Measurements from ENCODE around the gene DLG5. TPM values are rescaled to one million over a fixed set of nuclear protein-coding genes. Genes with fewer than 3 reads are reported as not detected.

Gene DLG5
- polyA plus RNA-seq, 4 donors = 7.8 to 35.9 (median 11.4) TPM

DNA sequence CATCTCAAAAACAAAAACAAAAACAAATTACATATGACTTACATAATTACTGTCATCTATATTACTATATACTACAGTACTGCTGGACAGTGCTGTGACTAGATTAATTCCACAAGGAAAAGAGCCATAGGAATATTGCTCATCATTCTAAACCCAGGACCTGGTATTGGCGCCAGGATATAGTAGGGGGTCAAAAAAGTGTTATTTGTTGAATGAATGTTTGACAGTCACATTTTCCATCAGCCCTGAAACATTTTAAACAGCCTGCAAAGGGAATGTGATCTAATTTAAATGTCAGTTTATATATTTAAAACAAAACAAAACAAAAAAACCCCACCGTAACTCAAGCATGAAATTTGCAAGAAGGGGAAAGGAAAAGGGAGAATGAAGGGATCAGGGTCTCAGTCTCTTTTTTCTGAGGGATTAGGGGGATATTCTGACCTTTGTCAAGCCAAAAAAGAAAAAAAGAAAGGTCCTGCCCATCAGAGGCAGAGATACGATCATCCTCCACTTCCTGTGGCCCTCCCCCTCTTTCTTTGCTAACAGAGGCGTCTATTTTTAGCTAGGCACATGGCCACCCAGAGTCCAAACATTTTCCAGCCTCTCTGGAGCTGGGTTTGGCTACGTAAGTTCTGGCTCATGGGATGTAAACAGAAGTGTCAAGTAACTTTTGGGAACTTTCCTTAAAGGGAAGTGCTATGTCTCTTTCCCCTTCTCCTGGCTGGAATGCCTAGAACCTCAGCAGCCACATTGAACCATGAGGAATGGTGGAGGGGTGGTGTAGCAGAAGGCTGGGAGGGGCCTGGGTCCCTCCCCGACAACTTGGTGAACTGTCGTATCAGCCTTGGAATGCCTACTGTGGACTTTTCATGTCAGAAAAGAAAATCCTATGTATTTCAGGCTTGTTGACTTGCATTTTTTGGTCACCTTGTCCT, 44.6 kb upstream of the DLG5 start:
- H3K4me1 ChIP-seq (ENCODE audit: control insufficient read depth in 3 of 3, insufficient read depth in 2 of 3, low read depth in 1 of 3, low read length in 2 of 3) = peaks cover 0 to 18% (median 0%) of the 10 kb centered on the region in 3 donors
- H3K4me3 ChIP-seq (ENCODE audit: low read depth in 1 of 3, low read length in 3 of 3) = no peak overlapping the region
- H3K27me3 ChIP-seq (ENCODE audit: control insufficient read depth in 3 of 3, insufficient read depth in 3 of 3, low read length in 3 of 3) = no peaks in the 10 kb centered on the region
- no peaks in the 10 kb centered on the region for H3K9me3 ChIP-seq (ENCODE audit: control insufficient read depth in 2 of 2, insufficient read depth in 1 of 2, low read depth in 1 of 2, low read length in 1 of 2)
- peak overlapping the region in 2 of 3 donors; percentile 61 to 84 for H3K27ac ChIP-seq (ENCODE audit: low read depth in 1 of 3, low read length in 2 of 3)
- peaks cover 0 to 17% (median 3%) of the 10 kb centered on the region in 3 donors for H3K36me3 ChIP-seq (ENCODE audit: control insufficient read depth in 3 of 3, insufficient read depth in 2 of 3, low read depth in 1 of 3, low read length in 3 of 3)
- 49 to 80% (median 60%) methylated on average over 7 of the region's 7 CpGs for WGBS, 3 donors
- DNase-seq (peak; percentile 9 to 53), FAIRE-seq (no peak)

DNA sequence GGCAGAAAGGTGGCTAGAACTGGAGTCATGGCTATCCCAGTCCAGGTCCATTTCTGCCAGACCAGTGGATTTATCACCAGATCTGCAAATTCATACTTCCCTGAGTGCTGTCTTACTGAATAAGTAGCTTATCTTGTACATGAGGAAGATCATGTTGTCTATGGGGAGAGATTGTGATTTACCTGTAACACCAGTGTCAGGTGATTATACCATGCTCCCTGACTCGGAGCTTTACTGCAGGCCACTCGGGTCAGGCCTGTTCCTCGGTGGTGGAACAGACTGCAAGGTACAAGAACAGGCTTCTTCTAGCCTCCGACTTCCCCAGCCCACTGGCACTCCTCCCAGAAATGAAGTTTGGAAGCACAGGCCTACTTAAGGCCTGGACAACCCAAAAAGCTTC, 42.6 kb upstream of the DLG5 start:
- 57 to 78% (median 64%) methylated on average over 4 of the region's 4 CpGs for WGBS, 3 donors
- H3K9me3 ChIP-seq (ENCODE audit: control insufficient read depth in 2 of 2, insufficient read depth in 1 of 2, low read depth in 1 of 2, low read length in 1 of 2) = peaks cover 0 to 3% of the 10 kb centered on the region in 2 donors
- H3K36me3 ChIP-seq (ENCODE audit: control insufficient read depth in 3 of 3, insufficient read depth in 2 of 3, low read depth in 1 of 3, low read length in 3 of 3) = peaks cover 0 to 11% (median 3%) of the 10 kb centered on the region in 3 donors
- no peaks in the 10 kb centered on the region for H3K27me3 ChIP-seq (ENCODE audit: control insufficient read depth in 3 of 3, insufficient read depth in 3 of 3, low read length in 3 of 3)
- FAIRE-seq = no peak
- no peak overlapping the region for H3K4me3 ChIP-seq (ENCODE audit: low read depth in 1 of 3, low read length in 3 of 3)
- peaks cover 0 to 6% (median 0%) of the 10 kb centered on the region in 3 donors for H3K4me1 ChIP-seq (ENCODE audit: control insufficient read depth in 3 of 3, insufficient read depth in 2 of 3, low read depth in 1 of 3, low read length in 2 of 3)
- peak in 1 of 2 donors; percentile 53 for DNase-seq
- peak overlapping the region in 2 of 3 donors; percentile 18 to 43 for H3K27ac ChIP-seq (ENCODE audit: low read depth in 1 of 3, low read length in 2 of 3)

DNA sequence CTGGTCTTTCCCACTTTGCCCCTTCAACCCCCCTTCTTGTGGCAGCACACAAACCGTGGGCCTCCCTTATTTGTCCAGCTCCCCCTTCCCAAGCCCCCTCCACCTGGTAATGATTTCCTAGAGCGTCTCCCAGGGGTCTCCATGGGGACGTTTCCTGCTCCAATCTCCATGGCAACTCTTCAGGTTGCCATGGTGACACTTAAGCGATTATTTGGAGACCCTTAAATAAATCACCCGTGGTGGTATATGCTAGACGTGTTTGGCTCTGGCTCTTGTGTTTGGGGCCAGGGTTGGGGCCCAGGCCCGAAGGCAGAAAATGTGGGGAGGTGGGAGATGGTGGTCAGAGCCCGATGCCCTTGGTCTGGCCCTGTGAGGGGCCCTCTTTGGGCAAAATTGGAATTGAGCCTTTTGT, 41.1 kb upstream of the DLG5 start:
- no peak for FAIRE-seq

DNA sequence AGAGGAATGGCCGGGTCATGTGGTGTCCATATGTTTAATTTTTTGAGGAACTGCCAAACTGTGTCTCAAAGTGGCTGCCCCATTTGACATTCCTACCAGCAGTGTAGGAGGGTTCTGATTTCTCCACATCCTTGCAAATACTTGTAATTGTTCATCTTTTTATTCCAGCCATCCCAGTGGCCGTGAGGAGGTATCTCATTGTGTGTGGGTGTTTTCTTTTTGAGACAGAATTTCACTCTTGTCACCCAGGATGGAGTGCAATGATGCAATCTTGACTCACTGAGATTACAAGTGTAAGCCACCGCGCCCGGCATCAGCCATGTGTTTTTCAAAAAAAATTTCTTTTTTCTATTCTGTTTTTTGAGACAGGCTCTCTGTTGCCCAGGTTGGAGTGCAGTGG, 38.7 kb upstream of the DLG5 start:
- Histone ChIP-seq H3K4me1 (ENCODE audit: control insufficient read depth in 3 of 3, insufficient read depth in 2 of 3, low read depth in 1 of 3, low read length in 2 of 3) (peaks cover 0 to 6% (median 0%) of the 10 kb centered on the region in 3 donors), H3K27ac (ENCODE audit: low read depth in 1 of 3, low read length in 2 of 3) (no peak overlapping the region), H3K27me3 (ENCODE audit: control insufficient read depth in 3 of 3, insufficient read depth in 3 of 3, low read length in 3 of 3) (no peaks in the 10 kb centered on the region), H3K36me3 (ENCODE audit: control insufficient read depth in 3 of 3, insufficient read depth in 2 of 3, low read depth in 1 of 3, low read length in 3 of 3) (no peaks in the 10 kb centered on the region), H3K4me3 (ENCODE audit: low read depth in 1 of 3, low read length in 3 of 3) (no peak overlapping the region), H3K9me3 (ENCODE audit: control insufficient read depth in 2 of 2, insufficient read depth in 1 of 2, low read depth in 1 of 2, low read length in 1 of 2) (peaks cover 0 to 9% of the 10 kb centered on the region in 2 donors)
- 83 to 91% (median 87%) methylated on average over 5 of the region's 5 CpGs for WGBS, 3 donors
- no peak for FAIRE-seq
- DNase-seq = no peak

More for the DNA sequence above, 41.1 kb upstream of the DLG5 start:
- WGBS, 3 donors = 42 to 55% (median 49%) methylated on average over 8 of the region's 8 CpGs
- DNase-seq = no peak
- H3K27ac ChIP-seq (ENCODE audit: low read depth in 1 of 3, low read length in 2 of 3) = no peak overlapping the region
- H3K4me3 ChIP-seq (ENCODE audit: low read depth in 1 of 3, low read length in 3 of 3) = no peak overlapping the region
- H3K36me3 ChIP-seq (ENCODE audit: control insufficient read depth in 3 of 3, insufficient read depth in 2 of 3, low read depth in 1 of 3, low read length in 3 of 3) = peaks cover 0 to 7% (median 3%) of the 10 kb centered on the region in 3 donors
- no peaks in the 10 kb centered on the region for H3K27me3 ChIP-seq (ENCODE audit: control insufficient read depth in 3 of 3, insufficient read depth in 3 of 3, low read length in 3 of 3)
- H3K4me1 ChIP-seq (ENCODE audit: control insufficient read depth in 3 of 3, insufficient read depth in 2 of 3, low read depth in 1 of 3, low read length in 2 of 3) = peaks cover 0 to 6% (median 0%) of the 10 kb centered on the region in 3 donors
- peaks cover 0 to 9% of the 10 kb centered on the region in 2 donors for H3K9me3 ChIP-seq (ENCODE audit: control insufficient read depth in 2 of 2, insufficient read depth in 1 of 2, low read depth in 1 of 2, low read length in 1 of 2)

DNA sequence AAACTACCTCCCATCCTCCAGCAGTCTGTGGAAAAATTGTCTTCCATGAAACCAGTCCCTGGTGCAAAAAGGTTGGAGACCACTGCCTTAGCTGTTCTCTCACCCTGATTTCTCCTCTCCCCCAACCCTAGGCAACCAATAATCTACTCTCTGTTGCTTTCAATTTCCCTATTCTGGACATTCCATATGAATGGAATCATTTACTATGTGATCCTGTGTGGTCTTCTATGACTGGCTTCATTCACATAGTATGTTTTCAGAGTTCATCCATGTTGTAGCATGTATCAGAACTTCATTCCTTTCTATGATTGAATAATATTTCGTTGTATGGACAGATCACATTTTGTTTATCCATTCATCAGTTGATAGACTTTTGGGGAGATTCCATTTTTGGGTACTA, 38.3 kb upstream of the DLG5 start:
- Histone ChIP-seq H3K9me3 (ENCODE audit: control insufficient read depth in 2 of 2, insufficient read depth in 1 of 2, low read depth in 1 of 2, low read length in 1 of 2) (peaks cover 0 to 9% of the 10 kb centered on the region in 2 donors), H3K4me1 (ENCODE audit: control insufficient read depth in 3 of 3, insufficient read depth in 2 of 3, low read depth in 1 of 3, low read length in 2 of 3) (peaks cover 0 to 6% (median 0%) of the 10 kb centered on the region in 3 donors), H3K27ac (ENCODE audit: low read depth in 1 of 3, low read length in 2 of 3) (no peak overlapping the region), H3K36me3 (ENCODE audit: control insufficient read depth in 3 of 3, insufficient read depth in 2 of 3, low read depth in 1 of 3, low read length in 3 of 3) (no peaks in the 10 kb centered on the region), H3K27me3 (ENCODE audit: control insufficient read depth in 3 of 3, insufficient read depth in 3 of 3, low read length in 3 of 3) (no peaks in the 10 kb centered on the region), H3K4me3 (ENCODE audit: low read depth in 1 of 3, low read length in 3 of 3) (no peak overlapping the region)
- DNase-seq (no peak), FAIRE-seq (no peak)
- WGBS, 3 donors = 80 to 97% (median 94%) methylated on average over 1 of the region's 1 CpG

DNA sequence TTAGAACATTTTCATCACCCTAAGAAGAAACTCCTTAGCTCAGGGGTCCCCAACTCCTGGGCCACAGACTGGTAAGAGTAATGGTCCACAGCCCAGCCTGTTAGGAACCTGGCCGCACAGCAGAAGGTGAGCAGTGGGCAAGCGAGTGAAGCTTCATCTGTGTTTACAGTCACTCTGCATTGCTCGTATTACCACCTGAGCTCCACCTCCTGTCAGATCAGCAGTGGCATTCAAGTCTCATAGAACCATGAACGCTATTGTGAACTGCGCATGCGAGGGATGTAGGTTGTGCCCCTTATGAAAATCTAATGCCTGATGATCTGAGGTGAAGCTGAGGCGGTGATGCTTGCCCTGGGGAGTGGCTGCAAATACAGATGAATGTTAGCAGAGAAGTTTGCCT, 37.3 kb upstream of the DLG5 start:
- Histone ChIP-seq H3K9me3 (ENCODE audit: control insufficient read depth in 2 of 2, insufficient read depth in 1 of 2, low read depth in 1 of 2, low read length in 1 of 2) (peaks cover 0 to 9% of the 10 kb centered on the region in 2 donors), H3K27me3 (ENCODE audit: control insufficient read depth in 3 of 3, insufficient read depth in 3 of 3, low read length in 3 of 3) (no peaks in the 10 kb centered on the region), H3K27ac (ENCODE audit: low read depth in 1 of 3, low read length in 2 of 3) (no peak overlapping the region), H3K36me3 (ENCODE audit: control insufficient read depth in 3 of 3, insufficient read depth in 2 of 3, low read depth in 1 of 3, low read length in 3 of 3) (no peaks in the 10 kb centered on the region), H3K4me3 (ENCODE audit: low read depth in 1 of 3, low read length in 3 of 3) (no peak overlapping the region), H3K4me1 (ENCODE audit: control insufficient read depth in 3 of 3, insufficient read depth in 2 of 3, low read depth in 1 of 3, low read length in 2 of 3) (peaks cover 0 to 3% (median 0%) of the 10 kb centered on the region in 3 donors)
- 93 to 95% (median 95%) methylated on average over 7 of the region's 7 CpGs for WGBS, 3 donors
- FAIRE-seq (no peak), DNase-seq (no peak)

DNA sequence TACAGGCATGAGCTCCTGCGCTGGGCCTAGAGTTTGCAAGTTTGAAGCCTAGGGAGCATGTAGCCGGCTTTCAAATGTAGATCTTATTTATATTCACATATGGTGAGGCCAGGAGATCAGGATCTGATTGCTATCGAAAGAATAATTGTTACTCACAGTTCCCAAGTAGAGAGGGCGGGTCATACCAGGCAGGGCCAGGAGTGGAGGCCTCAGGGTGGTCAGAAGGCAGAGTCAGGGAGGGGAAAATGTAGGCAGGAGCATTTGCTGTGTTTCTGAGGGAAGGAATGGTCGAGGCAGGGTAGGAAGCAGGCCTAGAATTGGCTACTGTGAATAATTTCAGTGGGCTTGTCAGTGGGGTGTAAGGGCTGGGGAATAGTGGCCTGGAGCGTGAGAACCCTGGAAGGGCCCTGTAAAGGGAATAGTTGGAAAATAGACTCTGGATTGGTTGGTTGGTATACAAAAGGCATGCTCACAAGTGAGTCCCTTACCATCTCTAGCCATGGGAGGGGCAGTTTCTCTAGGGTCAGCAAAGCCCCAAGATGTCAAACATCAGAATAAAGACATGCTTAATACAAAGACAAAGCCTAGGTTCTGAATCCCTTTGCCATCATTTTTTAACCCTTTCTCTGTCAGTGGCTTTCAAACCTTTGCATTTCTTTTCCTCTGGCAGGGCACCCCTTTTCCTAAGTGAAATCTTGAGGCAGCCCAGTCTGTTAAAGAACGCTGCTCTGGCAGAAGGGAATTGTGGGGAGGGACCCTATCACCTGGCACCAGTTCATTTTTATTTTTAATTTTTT, 36.0 kb upstream of the DLG5 start:
- Histone ChIP-seq H3K36me3 (ENCODE audit: control insufficient read depth in 3 of 3, insufficient read depth in 2 of 3, low read depth in 1 of 3, low read length in 3 of 3) (no peaks in the 10 kb centered on the region), H3K4me3 (ENCODE audit: low read depth in 1 of 3, low read length in 3 of 3) (no peak overlapping the region), H3K9me3 (ENCODE audit: control insufficient read depth in 2 of 2, insufficient read depth in 1 of 2, low read depth in 1 of 2, low read length in 1 of 2) (peaks cover 0 to 9% of the 10 kb centered on the region in 2 donors), H3K4me1 (ENCODE audit: control insufficient read depth in 3 of 3, insufficient read depth in 2 of 3, low read depth in 1 of 3, low read length in 2 of 3) (peaks cover 0 to 2% (median 0%) of the 10 kb centered on the region in 3 donors), H3K27me3 (ENCODE audit: control insufficient read depth in 3 of 3, insufficient read depth in 3 of 3, low read length in 3 of 3) (no peaks in the 10 kb centered on the region), H3K27ac (ENCODE audit: low read depth in 1 of 3, low read length in 2 of 3) (no peak overlapping the region)
- FAIRE-seq = no peak
- WGBS, 3 donors = 80 to 89% (median 89%) methylated on average over 7 of the region's 7 CpGs
- no peak for DNase-seq

DNA sequence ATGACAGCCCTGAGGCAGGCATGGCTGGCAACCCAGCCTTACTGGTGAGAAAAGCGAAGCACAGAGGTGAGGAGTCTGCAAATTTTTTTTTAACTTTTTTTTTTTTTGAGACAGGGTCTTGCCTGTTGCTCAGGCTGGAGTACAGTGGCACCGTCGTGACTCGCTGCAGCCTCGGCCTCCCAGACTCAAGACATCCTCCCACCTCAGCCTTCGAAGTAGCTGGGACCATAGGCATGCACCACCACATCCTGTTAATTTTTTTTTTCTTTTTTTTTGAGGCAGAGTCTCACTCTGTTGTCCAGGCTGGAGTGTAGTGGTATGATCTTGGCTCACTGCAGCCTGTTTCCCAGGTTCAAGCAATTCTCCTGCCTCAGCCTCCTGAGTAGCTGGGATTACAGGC, 35.1 kb upstream of the DLG5 start:
- DNase-seq (no peak), FAIRE-seq (no peak)
- no peak overlapping the region for H3K27ac ChIP-seq (ENCODE audit: low read depth in 1 of 3, low read length in 2 of 3)
- no peaks in the 10 kb centered on the region for H3K27me3 ChIP-seq (ENCODE audit: control insufficient read depth in 3 of 3, insufficient read depth in 3 of 3, low read length in 3 of 3)
- H3K9me3 ChIP-seq (ENCODE audit: control insufficient read depth in 2 of 2, insufficient read depth in 1 of 2, low read depth in 1 of 2, low read length in 1 of 2) = peaks cover 0 to 9% of the 10 kb centered on the region in 2 donors
- no peaks in the 10 kb centered on the region for H3K36me3 ChIP-seq (ENCODE audit: control insufficient read depth in 3 of 3, insufficient read depth in 2 of 3, low read depth in 1 of 3, low read length in 3 of 3)
- no peaks in the 10 kb centered on the region for H3K4me1 ChIP-seq (ENCODE audit: control insufficient read depth in 3 of 3, insufficient read depth in 2 of 3, low read depth in 1 of 3, low read length in 2 of 3)
- WGBS, 3 donors = 83 to 91% (median 91%) methylated on average over 6 of the region's 6 CpGs
- no peak overlapping the region for H3K4me3 ChIP-seq (ENCODE audit: low read depth in 1 of 3, low read length in 3 of 3)

All from small intestine (tissue), 7 donors.